ENCODE data around the gene PTPRK.

DNA sequence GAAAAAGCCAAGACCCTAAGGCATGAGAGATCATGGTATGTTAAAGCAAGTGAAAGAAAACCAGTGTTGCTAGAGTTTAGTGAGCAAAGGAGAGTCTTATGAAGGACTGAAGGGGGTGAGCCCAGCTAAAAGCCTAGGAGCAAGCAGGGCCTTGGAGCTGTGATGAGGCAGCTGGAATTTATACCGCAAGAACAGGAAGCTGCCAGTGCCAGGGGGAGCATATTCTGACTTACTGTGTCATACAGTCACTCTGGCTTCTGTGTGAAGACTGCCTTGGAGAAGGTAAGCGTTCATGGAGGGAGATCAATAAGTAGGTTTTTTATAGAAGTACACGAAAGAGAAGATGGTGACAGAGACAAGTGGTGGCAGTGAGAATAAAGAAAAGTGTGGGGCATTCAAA, 310.6 kb downstream of the PTPRK start:
- no peak for TF ChIP-seq POLR2A (IDR thresholded peaks at IDR 0.05; ENCODE audit: control extremely low read depth in 1 of 2, low read depth in 2 of 2, low read length in 2 of 2)
- TF ChIP-seq CBX5 (IDR thresholded peaks at IDR 0.05; ENCODE audit: low read depth, low read length), result no peak
- TF ChIP-seq YY1 (IDR thresholded peaks at IDR 0.05; ENCODE audit: low read depth, low read length), result no peak
